H1 (cell line): Measurements from ENCODE around the gene ABCA2. TPM values are rescaled to one million over a fixed set of nuclear protein-coding genes. Genes with fewer than 3 reads are reported as not detected.

Experiments
- CTCF ChIA-PET: fragments of 300-600 bp; sonication (Branson Sonifier 250); formaldehyde crosslinking; loops from one replicate; lab custom pipeline; 2021; ENCODE audit not compliant: partially characterized antibody; lab: Charles Lee
- POLR2A ChIA-PET: fragments of 300-600 bp; sonication (Branson Sonifier 250); formaldehyde crosslinking; loops from one replicate; lab custom pipeline; 2021; ENCODE audit warnings: inconsistent platforms; ENCODE audit not compliant: partially characterized antibody; lab: Charles Lee
- DNase-seq, 2 experiments: peaks; one replicate each; pipeline versions ENCODE4 v3.0.0 to v3.0.0-alpha.2; 2010 to 2022; ENCODE audit warnings: low spot score in 2 of 2, low read depth in 1 of 2, mixed read lengths in 1 of 2
- FAIRE-seq: peaks from 2 replicates; lab custom pipeline; 2011; peaks lifted over from hg19 to GRCh38; lab: Jason Lieb, UNC
- H2AFZ ChIP-seq: 2 replicates; pipeline ENCODE4 v1.8.1; 2012; ENCODE audit warnings: low read length, inconsistent platforms
- H2AK5ac ChIP-seq: 2 replicates; pipeline ENCODE4 v1.6.1; 2013; ENCODE audit warnings: low read depth, low read length
- H2BK120ac ChIP-seq: replicated peaks from 2 replicates; pipeline ENCODE3; 2013; ENCODE audit warnings: low read depth, low read length, inconsistent platforms
- H2BK12ac ChIP-seq: 2 replicates; pipeline ENCODE4 v1.6.1; 2013; ENCODE audit warnings: low read depth, low read length
- H2BK15ac ChIP-seq: 2 replicates; pipeline ENCODE4 v1.6.1; 2013; ENCODE audit warnings: low read length
- H2BK20ac ChIP-seq: 2 replicates; pipeline ENCODE4 v1.6.1; 2013; ENCODE audit warnings: low read length
- H2BK5ac ChIP-seq: 2 replicates; pipeline ENCODE4 v1.6.1; 2013; ENCODE audit warnings: low read depth, low read length
- H3K14ac ChIP-seq: 2 replicates; pipeline ENCODE4 v1.6.1; 2013; ENCODE audit warnings: inconsistent platforms; ENCODE audit not compliant: insufficient read length
- H3K18ac ChIP-seq: 2 replicates; pipeline ENCODE4 v1.6.1; 2013; ENCODE audit warnings: low read length; ENCODE audit errors: extremely low read depth
- H3K23ac ChIP-seq: 2 replicates; pipeline ENCODE4 v1.6.1; 2013; ENCODE audit warnings: inconsistent platforms; ENCODE audit not compliant: insufficient read length
- H3K23me2 ChIP-seq: 2 replicates; pipeline ENCODE4 v1.6.1; 2013; ENCODE audit warnings: low read depth, low read length
- H3K27ac ChIP-seq: 2 replicates; pipeline ENCODE4 v1.6.1; 2011; ENCODE audit warnings: low read depth, low read length, inconsistent platforms
- H3K27me3 ChIP-seq, 4 experiments: replicated peaks in 1 of 4; 1 replicate in 1 of 4; 2 replicates in 3 of 4; pipeline versions ENCODE4 v1.6.1 to v1.8.1; 2011 to 2013; ENCODE audit warnings: low read length in 3 of 4, mild to moderate bottlenecking in 3 of 4, inconsistent platforms in 2 of 4, mixed read lengths in 2 of 4, moderate library complexity in 1 of 4; ENCODE audit not compliant: control insufficient read depth in 3 of 4, insufficient read depth in 3 of 4; ENCODE audit errors: extremely low read depth in 1 of 4
- H3K36me3 ChIP-seq, 4 experiments: 2 replicates each; pipeline versions ENCODE4 v1.6.1 to v1.8.1; 2011 to 2013; ENCODE audit warnings: mild to moderate bottlenecking in 4 of 4, low read length in 3 of 4, moderate library complexity in 2 of 4, control low read depth in 1 of 4, inconsistent platforms in 1 of 4; ENCODE audit not compliant: insufficient read depth in 4 of 4, control insufficient read depth in 2 of 4
- H3K4ac ChIP-seq: replicated peaks from 2 replicates; pipeline ENCODE3; 2013; ENCODE audit warnings: low read length, low read depth, mixed read lengths, inconsistent platforms; ENCODE audit not compliant: insufficient read length
- H3K4me1 ChIP-seq, 4 experiments: replicated peaks in 1 of 4; 1 replicate in 1 of 4; 2 replicates in 3 of 4; pipeline versions ENCODE4 v1.6.1 to v1.8.1; 2011 to 2013; ENCODE audit warnings: low read length in 3 of 4, inconsistent platforms in 2 of 4, mixed read lengths in 1 of 4; ENCODE audit not compliant: insufficient read depth in 4 of 4, control insufficient read depth in 3 of 4
- H3K4me2 ChIP-seq, 2 experiments: 2 replicates each; pipeline versions ENCODE4 v1.6.1 to v1.8.1; 2011 to 2013; ENCODE audit warnings: low read depth in 2 of 2, low read length in 2 of 2, control low read depth in 1 of 2, inconsistent platforms in 1 of 2, mild to moderate bottlenecking in 1 of 2; ENCODE audit not compliant: insufficient read depth in 1 of 2
- H3K4me3 ChIP-seq, 4 experiments: fragments of 200-600, 300-600 bp in 1 of 4; sonication (generic), shearing (Covaris generic), sonication (Bioruptor Twin) in 1 of 4; 2 replicates each; pipeline versions ENCODE4 v1.5.1 to v1.8.1; 2011 to 2016; ENCODE audit warnings: low read length in 4 of 4, low read depth in 3 of 4, control low read depth in 2 of 4, inconsistent platforms in 2 of 4, mild to moderate bottlenecking in 2 of 4, mixed read lengths in 1 of 4, moderate library complexity in 1 of 4; ENCODE audit not compliant: insufficient read depth in 2 of 4; ENCODE audit errors: extremely low read depth in 1 of 4
- H3K56ac ChIP-seq: replicated peaks from 2 replicates; pipeline ENCODE3; 2013; ENCODE audit warnings: low read depth, mild to moderate bottlenecking, mixed read lengths, low read length, inconsistent platforms; ENCODE audit not compliant: insufficient read length
- H3K79me1 ChIP-seq: 2 replicates; pipeline ENCODE4 v1.6.1; 2013; ENCODE audit warnings: low read depth, low read length, control low read depth
- H3K79me2 ChIP-seq, 2 experiments: 2 replicates each; pipeline versions ENCODE4 v1.6.1 to v1.8.1; 2012 to 2013; ENCODE audit warnings: low read length in 2 of 2, mild to moderate bottlenecking in 2 of 2, inconsistent platforms in 1 of 2; ENCODE audit not compliant: insufficient read depth in 2 of 2, control insufficient read depth in 1 of 2
- H3K9ac ChIP-seq, 4 experiments: replicated peaks in 1 of 4; 1 replicate in 1 of 4; 2 replicates in 3 of 4; pipeline versions ENCODE4 v1.6.1 to v1.8.1; 2011 to 2013; ENCODE audit warnings: low read depth in 3 of 4, low read length in 3 of 4, control low read depth in 2 of 4, mild to moderate bottlenecking in 2 of 4, moderate library complexity in 2 of 4, inconsistent platforms in 1 of 4; ENCODE audit errors: extremely low read depth in 1 of 4
- H3K9me3 ChIP-seq, 2 experiments: 2 replicates each; pipeline versions ENCODE4 v1.6.1 to v1.8.1; 2012 to 2013; ENCODE audit warnings: mild to moderate bottlenecking in 2 of 2, moderate library complexity in 2 of 2, control low read depth in 1 of 2, inconsistent platforms in 1 of 2, low read depth in 1 of 2, low read length in 1 of 2, mixed read lengths in 1 of 2; ENCODE audit not compliant: insufficient read depth in 2 of 2
- H4K20me1 ChIP-seq, 2 experiments: replicated peaks in 1 of 2; 2 replicates each; pipeline versions ENCODE3 to v1.8.1; 2011 to 2013; ENCODE audit warnings: inconsistent platforms in 2 of 2, low read length in 2 of 2, mild to moderate bottlenecking in 1 of 2; ENCODE audit not compliant: insufficient read depth in 2 of 2, control insufficient read depth in 1 of 2
- H4K5ac ChIP-seq: 2 replicates; pipeline ENCODE4 v1.6.1; 2013; ENCODE audit warnings: low read length, low read depth, mixed read lengths, inconsistent platforms; ENCODE audit not compliant: insufficient read length
- H4K8ac ChIP-seq: 2 replicates; pipeline ENCODE4 v1.8.0; 2013; ENCODE audit warnings: mild to moderate bottlenecking, moderate library complexity, low read length, inconsistent platforms; ENCODE audit not compliant: insufficient read depth; ENCODE audit errors: extremely low read depth
- H4K91ac ChIP-seq: replicated peaks from 2 replicates; pipeline ENCODE3; 2013; ENCODE audit warnings: low read length, mixed read lengths, inconsistent platforms; ENCODE audit not compliant: insufficient read length
- BRCA1 ChIP-seq: IDR thresholded peaks from 2 replicates; pipeline ENCODE4 v1.6.1; 2012; ENCODE audit warnings: low read depth, low read length, improper control_type of control experiment
- CTBP2 ChIP-seq: IDR thresholded peaks from 2 replicates; pipeline ENCODE4 v1.7.0; 2011; ENCODE audit warnings: borderline replicate concordance, mild to moderate bottlenecking, moderate library complexity, mixed read lengths, low read length; ENCODE audit not compliant: insufficient read depth, insufficient read length
- HDAC6 ChIP-seq: IDR thresholded peaks from one replicate; pipeline ENCODE4 v1.7.1; 2012; ENCODE audit warnings: low read depth, mild to moderate bottlenecking, inconsistent platforms, low read length, moderate library complexity
- KDM5A ChIP-seq: fragments of 200-600 bp; IDR thresholded peaks from 2 replicates; pipeline ENCODE4 v1.7.1; 2012; ENCODE audit warnings: mild to moderate bottlenecking, low read length, inconsistent platforms, mixed read lengths
- NRF1 ChIP-seq: IDR thresholded peaks from 2 replicates; pipeline ENCODE4 v1.6.1; 2011; ENCODE audit warnings: mild to moderate bottlenecking, low read depth, low read length, improper control_type of control experiment
- PHF8 ChIP-seq: fragments of 200-600 bp; sonication (generic); conservative IDR thresholded peaks from 2 replicates; pipeline ENCODE4 v1.7.1; 2012; ENCODE audit warnings: low read depth, mild to moderate bottlenecking, inconsistent platforms, low read length, moderate library complexity
- POU5F1 ChIP-seq: IDR thresholded peaks from 2 replicates; pipeline ENCODE4 v1.6.1; 2011; ENCODE audit warnings: low read depth, mild to moderate bottlenecking, low read length, moderate library complexity
- RAD21 ChIP-seq, 2 experiments: IDR thresholded peaks in 1 of 2; conservative IDR thresholded peaks in 1 of 2; 2 replicates each; pipeline ENCODE4 v1.6.1; 2011; ENCODE audit warnings: low read depth in 2 of 2, low read length in 2 of 2, improper control_type of control experiment in 1 of 2, inconsistent platforms in 1 of 2, mild to moderate bottlenecking in 1 of 2, moderate library complexity in 1 of 2
- SIN3A ChIP-seq, 2 experiments: IDR thresholded peaks in 1 of 2; conservative IDR thresholded peaks in 1 of 2; 2 replicates each; pipeline ENCODE4 v1.6.1; 2011 to 2012; ENCODE audit warnings: low read length in 2 of 2, improper control_type of control experiment in 1 of 2, low read depth in 1 of 2, mild to moderate bottlenecking in 1 of 2
- SRF ChIP-seq: IDR thresholded peaks from 2 replicates; pipeline ENCODE4 v1.6.1; 2011; ENCODE audit warnings: mild to moderate bottlenecking, low read depth, low read length, moderate library complexity
- TAF7 ChIP-seq: optimal IDR thresholded peaks from 2 replicates; pipeline ENCODE3; 2011; ENCODE audit warnings: low read depth, mild to moderate bottlenecking, inconsistent platforms, low read length, moderate library complexity, borderline replicate concordance
- TBP ChIP-seq: IDR thresholded peaks from 2 replicates; pipeline ENCODE4 v1.6.1; 2011; ENCODE audit warnings: low read depth, low read length, improper control_type of control experiment
- TCF12 ChIP-seq: IDR thresholded peaks from 2 replicates; pipeline ENCODE4 v1.6.1; 2011; ENCODE audit warnings: low read depth, mild to moderate bottlenecking, low read length
- WGBS, 2 experiments: shearing (Covaris generic) in 1 of 2; methylation state at CpG; one replicate each; pipeline versions ENCODE4 v1.1.6 to v1.1.7; 2013 to 2015; ENCODE audit warnings: low lambda C conversion rate in 2 of 2, mixed read lengths in 2 of 2, inconsistent platforms in 1 of 2, low coverage in 1 of 2, missing lambda C conversion rate in 1 of 2; ENCODE audit not compliant: insufficient replicate concordance in 2 of 2, insufficient coverage in 1 of 2, insufficient read length in 1 of 2; ENCODE audit errors: extremely low coverage in 1 of 2, missing lambda C conversion rate in 1 of 2; 5-methylcytosine and 5-hydroxymethylcytosine counted together
- polyA plus RNA-seq, 7 experiments: library from polyadenylated mRNA; depleted of rRNA in 3 of 7; stranded (reverse) in 5 of 7; unstranded in 2 of 7; fragments of >200 nt in 5 of 7; fragments of 200-250 nt in 2 of 7; gene quantifications; 1 replicate in 5 of 7; 2 replicates in 1 of 7; 4 replicates in 1 of 7; pipeline versions ENCODE4 v1.2.1 to v1.2.3, GENCODE V29; 2011 to 2013; ENCODE audit warnings: missing spikeins in 2 of 7, mixed read lengths in 2 of 7
- total RNA-seq: library from RNA; stranded (reverse); fragmentation: NEBNext Ultra II Directional; extraction: Animal tissue kit (Norgen Biotek cat#: 25700); gene quantifications from 2 replicates; pipeline ENCODE4 v1.2.1, GENCODE V29; 2021

ABCA2 gene
- total and polyA plus RNA-seq, 2 of the 8 experiments (the other 6 are each of a cell fraction or from before 2014, with no cell fraction given) = 12.5 to 14.3 TPM

DNA sequence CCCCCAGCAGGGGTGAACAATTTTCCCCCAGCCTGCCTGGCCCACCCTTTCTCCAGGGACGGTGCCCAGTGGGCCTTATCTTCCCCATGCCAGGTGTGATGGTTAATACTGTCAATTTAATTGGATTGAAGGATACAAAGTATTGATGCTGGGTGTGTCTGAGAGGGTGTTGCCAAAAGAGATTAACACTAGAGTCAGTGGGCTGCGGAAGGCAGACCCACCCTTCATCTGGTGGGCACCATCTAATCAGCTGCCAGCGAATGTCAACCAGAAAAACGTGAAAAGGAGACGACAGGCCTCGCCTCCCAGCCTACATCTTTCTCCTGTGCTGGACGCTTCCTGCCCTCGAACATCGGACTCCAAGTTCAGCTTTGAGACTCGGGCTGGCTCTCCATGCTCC, 9.4 kb upstream of the ABCA2 start:
- H4K91ac ChIP-seq = no peak overlapping the region
- no peaks in the 10 kb centered on the region for H3K23me2 ChIP-seq
- H3K4me3 ChIP-seq = no peak overlapping the region
- H3K23ac ChIP-seq = no peak overlapping the region
- POLR2A ChIA-PET = interaction anchor here (1.8 kb wide), 1 partner anchor 26 kb away, joined by 5 read pairs; no protein-coding TSS in a partner anchor
- H3K27me3 ChIP-seq = no peaks in the 10 kb centered on the region; a peak in 3 of 7 replicates
- H4K20me1 ChIP-seq = peaks cover 2 to 5% of the 10 kb centered on the region in 2 experiments
- no peak overlapping the region for H2BK20ac ChIP-seq
- no peak overlapping the region for H3K4me2 ChIP-seq
- no peak overlapping the region for H3K9ac ChIP-seq
- H4K5ac ChIP-seq = no peak overlapping the region
- H3K27ac ChIP-seq = no peak overlapping the region
- no peak overlapping the region for H2AFZ ChIP-seq
- H3K79me2 ChIP-seq = no peaks in the 10 kb centered on the region
- no peak overlapping the region for H3K18ac ChIP-seq
- peaks cover 0 to 2% (median 0%) of the 10 kb centered on the region in 4 experiments; a peak in 4 of 7 replicates for H3K4me1 ChIP-seq
- H3K14ac ChIP-seq = no peak overlapping the region
- no peaks in the 10 kb centered on the region for H3K9me3 ChIP-seq
- no peak overlapping the region for H2AK5ac ChIP-seq
- CTCF ChIA-PET = interaction anchor here (0.7 to 3.8 kb wide), 10 partner anchors 9 to 90 kb away, joined by 3 to 63 read pairs (median 10); partner anchors contain the start of genes ABCA2, NPDC1, PTGDS and SAPCD2
- H4K8ac ChIP-seq = no peak overlapping the region
- H2BK12ac ChIP-seq = no peak overlapping the region
- no peaks in the 10 kb centered on the region for H3K79me1 ChIP-seq
- H2BK120ac ChIP-seq = no peak overlapping the region
- FAIRE-seq (no peak), DNase-seq (no peak)
- no peak overlapping the region for H2BK15ac ChIP-seq
- H3K4ac ChIP-seq = no peak overlapping the region
- 88% methylated on average over 10 of the region's 10 CpGs; no CpG with 5 or more reads in 1 of the 2 experiments for WGBS, 2 experiments
- no peak overlapping the region for H3K56ac ChIP-seq
- no peak overlapping the region for H2BK5ac ChIP-seq
- peaks cover 0 to 3% (median 0%) of the 10 kb centered on the region in 4 experiments; a peak in 1 of 8 replicates for H3K36me3 ChIP-seq
- TF ChIP-seq TAF7 (no peak), SIN3A (conservative IDR thresholded peaks at IDR 0.05 in 1 of 2, IDR thresholded peaks at IDR 0.05 in 1 of 2; ENCODE audit: low read depth in 1 of 2, low read length in 2 of 2) (no peak), RAD21 (IDR thresholded peaks at IDR 0.05 in 1 of 2, conservative IDR thresholded peaks at IDR 0.05 in 1 of 2; ENCODE audit: low read depth in 2 of 2, low read length in 2 of 2) (no peak), TBP (no peak), TCF12 (no peak), HDAC6 (no peak), CTBP2 (no peak), PHF8 (no peak), POU5F1 (no peak), BRCA1 (no peak), SRF (no peak), NRF1 (no peak), KDM5A (no peak)
